HUES6 (cell line): ENCODE measurements around the gene VASN.

Experiments used
- H3K27ac ChIP-seq: 2 replicates; pipeline ENCODE4 v1.7.0; 2013; ENCODE audit warnings: low read depth, mild to moderate bottlenecking, low read length, inconsistent platforms
- H3K27me3 ChIP-seq: 2 replicates; pipeline ENCODE4 v1.6.1; 2013; ENCODE audit warnings: low read length; ENCODE audit not compliant: control insufficient read depth, insufficient read depth
- H3K36me3 ChIP-seq: 2 replicates; pipeline ENCODE4 v1.6.1; 2013; ENCODE audit warnings: low read length; ENCODE audit not compliant: control insufficient read depth, insufficient read depth
- H3K4me1 ChIP-seq: 2 replicates; pipeline ENCODE4 v1.6.1; 2013; ENCODE audit warnings: low read length; ENCODE audit not compliant: control insufficient read depth, insufficient read depth
- H3K4me3 ChIP-seq: 2 replicates; pipeline ENCODE4 v1.5.1; 2013; ENCODE audit warnings: low read depth, low read length
- H3K9ac ChIP-seq: one replicate; pipeline ENCODE4 v1.6.1; 2013; ENCODE audit warnings: mild to moderate bottlenecking, low read length
- H3K9me3 ChIP-seq: 2 replicates; pipeline ENCODE4 v1.6.1; 2013; ENCODE audit warnings: low read depth, low read length; ENCODE audit not compliant: control insufficient read depth, insufficient read depth

VASN gene

DNA sequence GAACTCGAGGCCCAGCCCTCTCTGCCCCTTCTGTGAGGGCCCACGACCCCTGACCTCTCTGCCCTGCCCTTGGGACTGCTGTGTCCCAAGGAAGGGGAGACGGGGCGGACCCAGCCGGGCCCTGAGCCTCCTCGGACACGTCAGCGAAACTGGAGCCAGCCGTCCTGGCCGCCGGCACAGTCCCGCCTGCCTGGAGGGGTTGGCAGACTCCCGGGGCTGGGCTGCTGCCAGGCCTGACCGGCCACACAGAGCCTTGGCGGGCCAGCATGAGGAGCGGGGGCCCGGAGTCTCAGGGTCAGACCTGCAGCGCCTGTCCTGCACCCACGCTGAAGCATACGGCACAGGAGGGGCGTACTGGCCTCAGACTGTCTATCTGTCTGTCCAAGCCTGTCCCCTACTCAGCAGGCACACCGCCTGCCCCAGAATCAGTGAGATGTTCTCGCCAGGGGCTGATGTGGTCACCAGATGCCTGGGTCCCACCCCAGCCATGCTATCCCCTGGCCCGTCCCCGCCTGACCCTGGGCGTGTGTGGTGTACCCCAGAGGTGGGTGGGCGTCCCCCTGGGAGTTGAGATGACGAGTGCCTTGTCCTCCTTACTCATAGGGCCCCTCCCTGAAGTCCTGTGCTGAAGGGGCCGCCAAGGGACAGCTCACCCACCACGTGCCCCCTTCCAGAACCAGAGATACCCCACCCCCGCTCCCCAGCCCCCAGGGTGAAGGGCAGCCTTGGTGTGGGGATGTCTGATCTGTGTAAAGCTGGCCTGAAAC is 4.7 kb downstream of the VASN start:
- Histone ChIP-seq H3K27ac (peak overlapping the region; percentile 31; the same call in 1 of the 2 replicates), H3K4me3 (no peak overlapping the region), H3K9me3 (no peaks in the 10 kb centered on the region), H3K4me1 (peaks cover 71% of the 10 kb centered on the region), H3K27me3 (no peaks in the 10 kb centered on the region), H3K9ac (peak overlapping the region; percentile 38), H3K36me3 (peaks cover 5% of the 10 kb centered on the region; the same call in 1 of the 2 replicates)

DNA sequence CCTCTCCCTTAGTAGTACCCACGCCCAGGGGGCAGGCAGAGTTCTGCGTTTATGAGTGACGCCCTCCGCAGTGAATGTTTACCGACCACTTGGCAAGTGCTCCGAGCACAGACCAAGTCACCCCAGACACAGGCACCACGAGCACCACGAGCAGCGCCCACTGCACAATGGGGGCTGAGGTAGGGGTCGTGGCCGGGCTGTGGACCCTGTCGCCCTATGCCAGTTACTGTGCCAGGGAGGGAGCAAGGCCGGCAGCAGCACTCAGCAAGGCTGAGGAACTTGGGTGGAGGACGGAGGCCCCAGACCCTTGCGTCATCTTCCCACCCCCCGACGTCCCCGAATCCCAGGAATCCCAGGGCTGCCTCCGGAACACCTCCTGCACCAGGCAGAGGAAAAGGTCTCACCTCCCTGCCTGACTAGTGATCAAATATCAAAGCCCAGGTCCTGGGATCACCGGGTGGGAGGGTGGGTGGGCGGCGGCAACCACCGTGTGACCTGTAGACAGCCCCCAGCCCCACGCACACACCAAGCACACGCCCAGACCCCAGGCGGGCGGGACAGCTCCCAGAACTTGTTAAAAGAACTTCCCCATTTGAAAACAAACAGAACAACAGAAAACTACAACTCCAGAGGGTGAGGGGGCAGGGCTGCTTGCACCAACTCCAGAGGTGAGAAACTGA is 5.4 kb downstream of the VASN start:
- Histone ChIP-seq H3K4me1 (peaks cover 69% of the 10 kb centered on the region), H3K27ac (peak overlapping the region; percentile 31; the same call in 1 of the 2 replicates), H3K4me3 (no peak overlapping the region), H3K27me3 (no peaks in the 10 kb centered on the region), H3K36me3 (peaks cover 7% of the 10 kb centered on the region), H3K9me3 (no peaks in the 10 kb centered on the region), H3K9ac (peak overlapping the region; percentile 38)

DNA sequence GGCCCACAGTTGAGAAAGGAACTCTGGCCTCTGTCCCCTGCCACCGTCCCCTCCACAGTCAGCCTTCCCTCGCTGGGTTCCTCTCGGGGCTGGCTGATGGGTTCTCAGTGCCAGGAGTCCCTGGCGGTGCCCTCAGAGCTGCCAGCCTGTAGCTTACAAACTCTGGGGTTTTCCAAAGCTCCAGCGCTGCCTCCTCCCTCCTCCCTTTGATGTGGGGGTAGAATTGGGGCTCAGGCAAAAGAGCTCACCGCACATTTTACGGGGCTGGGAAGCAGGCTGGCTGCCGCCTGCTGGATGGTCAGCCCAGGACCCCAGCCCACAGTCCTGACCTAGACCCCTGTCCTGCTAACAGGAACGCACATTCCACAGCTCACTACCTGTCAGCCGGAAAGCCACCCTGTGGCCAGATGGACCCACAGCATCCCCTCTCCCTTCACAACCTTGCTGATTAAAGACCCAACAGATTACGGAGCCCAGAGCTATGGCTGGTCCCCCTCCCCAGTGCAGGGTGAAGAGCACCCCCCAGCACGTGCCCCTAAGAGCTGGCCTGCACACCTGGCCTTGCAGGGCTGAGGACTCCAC is 6.0 kb downstream of the VASN start:
- H3K27ac ChIP-seq = no peak overlapping the region
- H3K4me3 ChIP-seq = no peak overlapping the region
- H3K9ac ChIP-seq = no peak overlapping the region
- H3K9me3 ChIP-seq = no peaks in the 10 kb centered on the region
- H3K4me1 ChIP-seq = peaks cover 66% of the 10 kb centered on the region
- peaks cover 10% of the 10 kb centered on the region for H3K36me3 ChIP-seq
- no peaks in the 10 kb centered on the region for H3K27me3 ChIP-seq

DNA sequence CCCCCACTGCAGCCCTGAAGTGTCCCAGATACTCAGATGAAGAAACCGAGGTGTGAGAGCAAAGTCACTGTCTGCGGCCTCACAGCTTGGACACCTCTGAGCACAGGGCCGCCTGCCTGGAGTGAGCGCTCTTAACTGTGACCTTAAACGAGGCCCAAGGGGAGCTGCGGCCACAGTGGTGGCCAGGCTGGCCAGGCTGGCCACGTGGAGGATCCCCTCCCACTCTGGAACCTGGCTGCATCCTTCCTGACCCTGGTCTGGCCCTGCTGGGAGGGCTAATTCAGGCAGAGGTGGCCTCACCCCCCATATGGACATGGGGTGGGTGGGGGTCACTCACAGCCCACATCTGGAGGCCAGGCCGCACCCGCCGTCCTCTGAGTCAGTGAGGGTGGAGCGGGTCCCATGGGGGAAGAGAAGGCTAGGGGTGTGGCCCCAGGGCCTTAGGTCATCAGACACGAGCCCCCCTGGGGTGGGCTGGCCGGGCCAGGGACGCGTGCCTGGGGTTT is 6.6 kb downstream of the VASN start:
- H3K36me3 ChIP-seq = peaks cover 13% of the 10 kb centered on the region
- no peak overlapping the region for H3K9ac ChIP-seq
- peaks cover 60% of the 10 kb centered on the region for H3K4me1 ChIP-seq
- H3K4me3 ChIP-seq = no peak overlapping the region
- no peaks in the 10 kb centered on the region for H3K9me3 ChIP-seq
- H3K27ac ChIP-seq = no peak overlapping the region
- no peaks in the 10 kb centered on the region for H3K27me3 ChIP-seq

DNA sequence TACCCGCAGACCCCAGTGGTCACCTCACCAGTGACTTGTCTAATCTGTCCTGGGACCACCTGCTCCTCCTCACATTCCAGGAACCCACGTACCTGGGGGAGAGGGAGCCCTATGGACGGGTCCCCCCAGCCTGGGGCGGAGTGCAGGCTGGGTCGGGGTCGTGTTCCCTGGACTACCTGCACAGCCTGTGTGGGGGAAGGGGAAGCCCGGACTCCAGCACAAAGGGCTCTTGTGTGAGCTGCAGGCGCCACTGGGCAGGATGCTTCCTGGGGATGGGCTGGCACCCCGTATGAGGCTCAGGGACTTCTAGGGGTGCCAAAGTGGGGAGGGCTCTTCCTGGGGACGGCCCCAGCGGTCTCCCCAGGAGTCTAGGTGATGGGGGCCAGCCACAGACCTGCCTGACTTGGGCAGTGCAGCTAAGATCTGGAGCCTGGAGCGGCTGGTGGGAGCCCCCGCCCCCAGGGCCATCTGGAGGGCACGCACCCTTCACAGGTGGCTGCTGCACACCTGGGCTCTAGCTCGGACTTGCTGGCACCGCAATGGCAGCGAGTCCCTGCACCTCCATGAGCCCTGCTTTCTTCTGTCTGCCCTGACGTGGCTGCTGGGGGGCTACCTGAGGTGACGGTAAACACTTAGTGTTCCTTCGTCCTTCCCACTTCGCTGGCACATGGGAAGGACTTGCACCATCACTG is 7.5 kb downstream of the VASN start:
- Histone ChIP-seq H3K4me1 (peaks cover 52% of the 10 kb centered on the region), H3K36me3 (peaks cover 13% of the 10 kb centered on the region), H3K9ac (no peak overlapping the region), H3K4me3 (no peak overlapping the region), H3K27me3 (no peaks in the 10 kb centered on the region), H3K27ac (no peak overlapping the region), H3K9me3 (no peaks in the 10 kb centered on the region)

DNA sequence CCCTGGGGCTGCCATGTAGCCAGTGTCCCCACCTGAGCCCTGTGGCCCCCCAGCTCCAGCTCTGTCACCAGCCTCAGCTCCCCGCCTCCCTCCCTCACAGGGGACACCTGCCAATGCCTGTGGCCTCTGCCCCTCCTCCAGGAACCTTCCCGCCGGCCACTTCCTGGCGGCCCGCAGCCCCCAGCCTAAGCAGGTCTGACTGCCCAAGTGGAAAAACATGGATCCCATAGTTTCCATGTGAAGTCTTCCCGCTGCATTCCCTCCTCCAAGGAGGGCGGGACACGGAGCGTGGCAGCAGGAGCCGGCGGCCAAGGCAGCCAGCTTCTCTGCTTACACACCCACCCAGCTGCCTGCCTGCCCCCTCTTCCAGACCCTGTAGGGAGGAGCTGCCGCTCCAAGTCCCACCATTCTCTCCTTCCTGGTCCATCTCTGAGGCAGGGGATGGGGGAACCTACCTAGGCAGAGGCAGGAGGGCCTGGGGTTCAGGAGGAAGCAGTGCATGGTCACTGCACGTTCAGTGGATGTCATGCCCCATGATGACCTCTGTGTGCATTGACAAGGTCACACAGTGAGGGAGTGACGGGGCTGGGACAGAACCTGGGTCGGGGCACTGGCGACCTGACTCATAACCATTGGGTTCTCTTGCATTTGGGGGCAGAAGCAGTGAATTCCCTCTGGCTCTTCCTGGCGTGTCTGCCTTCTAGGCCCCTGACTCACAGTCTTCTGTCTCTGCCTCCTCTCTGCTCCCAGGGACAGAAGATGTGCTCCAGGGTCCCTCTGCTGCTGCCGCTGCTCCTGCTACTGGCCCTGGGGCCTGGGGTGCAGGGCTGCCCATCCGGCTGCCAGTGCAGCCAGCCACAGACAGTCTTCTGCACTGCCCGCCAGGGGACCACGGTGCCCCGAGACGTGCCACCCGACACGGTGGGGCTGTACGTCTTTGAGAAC is 8.7 kb downstream of the VASN start:
- H3K4me3 ChIP-seq = no peak overlapping the region
- no peaks in the 10 kb centered on the region for H3K27me3 ChIP-seq
- peaks cover 13% of the 10 kb centered on the region for H3K36me3 ChIP-seq
- no peak overlapping the region for H3K27ac ChIP-seq
- peak overlapping the region; percentile 24 for H3K9ac ChIP-seq
- peaks cover 41% of the 10 kb centered on the region for H3K4me1 ChIP-seq
- H3K9me3 ChIP-seq = no peaks in the 10 kb centered on the region

DNA sequence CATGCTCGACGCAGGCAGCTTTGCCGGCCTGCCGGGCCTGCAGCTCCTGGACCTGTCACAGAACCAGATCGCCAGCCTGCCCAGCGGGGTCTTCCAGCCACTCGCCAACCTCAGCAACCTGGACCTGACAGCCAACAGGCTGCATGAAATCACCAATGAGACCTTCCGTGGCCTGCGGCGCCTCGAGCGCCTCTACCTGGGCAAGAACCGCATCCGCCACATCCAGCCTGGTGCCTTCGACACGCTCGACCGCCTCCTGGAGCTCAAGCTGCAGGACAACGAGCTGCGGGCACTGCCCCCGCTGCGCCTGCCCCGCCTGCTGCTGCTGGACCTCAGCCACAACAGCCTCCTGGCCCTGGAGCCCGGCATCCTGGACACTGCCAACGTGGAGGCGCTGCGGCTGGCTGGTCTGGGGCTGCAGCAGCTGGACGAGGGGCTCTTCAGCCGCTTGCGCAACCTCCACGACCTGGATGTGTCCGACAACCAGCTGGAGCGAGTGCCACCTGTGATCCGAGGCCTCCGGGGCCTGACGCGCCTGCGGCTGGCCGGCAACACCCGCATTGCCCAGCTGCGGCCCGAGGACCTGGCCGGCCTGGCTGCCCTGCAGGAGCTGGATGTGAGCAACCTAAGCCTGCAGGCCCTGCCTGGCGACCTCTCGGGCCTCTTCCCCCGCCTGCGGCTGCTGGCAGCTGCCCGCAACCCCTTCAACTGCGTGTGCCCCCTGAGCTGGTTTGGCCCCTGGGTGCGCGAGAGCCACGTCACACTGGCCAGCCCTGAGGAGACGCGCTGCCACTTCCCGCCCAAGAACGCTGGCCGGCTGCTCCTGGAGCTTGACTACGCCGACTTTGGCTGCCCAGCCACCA is 9.7 kb downstream of the VASN start:
- Histone ChIP-seq H3K27ac (no peak overlapping the region), H3K36me3 (peaks cover 13% of the 10 kb centered on the region), H3K27me3 (no peaks in the 10 kb centered on the region), H3K4me1 (peaks cover 34% of the 10 kb centered on the region), H3K9ac (no peak overlapping the region), H3K4me3 (no peak overlapping the region), H3K9me3 (no peaks in the 10 kb centered on the region)

DNA sequence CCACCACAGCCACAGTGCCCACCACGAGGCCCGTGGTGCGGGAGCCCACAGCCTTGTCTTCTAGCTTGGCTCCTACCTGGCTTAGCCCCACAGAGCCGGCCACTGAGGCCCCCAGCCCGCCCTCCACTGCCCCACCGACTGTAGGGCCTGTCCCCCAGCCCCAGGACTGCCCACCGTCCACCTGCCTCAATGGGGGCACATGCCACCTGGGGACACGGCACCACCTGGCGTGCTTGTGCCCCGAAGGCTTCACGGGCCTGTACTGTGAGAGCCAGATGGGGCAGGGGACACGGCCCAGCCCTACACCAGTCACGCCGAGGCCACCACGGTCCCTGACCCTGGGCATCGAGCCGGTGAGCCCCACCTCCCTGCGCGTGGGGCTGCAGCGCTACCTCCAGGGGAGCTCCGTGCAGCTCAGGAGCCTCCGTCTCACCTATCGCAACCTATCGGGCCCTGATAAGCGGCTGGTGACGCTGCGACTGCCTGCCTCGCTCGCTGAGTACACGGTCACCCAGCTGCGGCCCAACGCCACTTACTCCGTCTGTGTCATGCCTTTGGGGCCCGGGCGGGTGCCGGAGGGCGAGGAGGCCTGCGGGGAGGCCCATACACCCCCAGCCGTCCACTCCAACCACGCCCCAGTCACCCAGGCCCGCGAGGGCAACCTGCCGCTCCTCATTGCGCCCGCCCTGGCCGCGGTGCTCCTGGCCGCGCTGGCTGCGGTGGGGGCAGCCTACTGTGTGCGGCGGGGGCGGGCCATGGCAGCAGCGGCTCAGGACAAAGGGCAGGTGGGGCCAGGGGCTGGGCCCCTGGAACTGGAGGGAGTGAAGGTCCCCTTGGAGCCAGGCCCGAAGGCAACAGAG is 10.5 kb downstream of the VASN start:
- no peak overlapping the region for H3K27ac ChIP-seq
- no peak overlapping the region for H3K9ac ChIP-seq
- peaks cover 13% of the 10 kb centered on the region for H3K36me3 ChIP-seq

DNA sequence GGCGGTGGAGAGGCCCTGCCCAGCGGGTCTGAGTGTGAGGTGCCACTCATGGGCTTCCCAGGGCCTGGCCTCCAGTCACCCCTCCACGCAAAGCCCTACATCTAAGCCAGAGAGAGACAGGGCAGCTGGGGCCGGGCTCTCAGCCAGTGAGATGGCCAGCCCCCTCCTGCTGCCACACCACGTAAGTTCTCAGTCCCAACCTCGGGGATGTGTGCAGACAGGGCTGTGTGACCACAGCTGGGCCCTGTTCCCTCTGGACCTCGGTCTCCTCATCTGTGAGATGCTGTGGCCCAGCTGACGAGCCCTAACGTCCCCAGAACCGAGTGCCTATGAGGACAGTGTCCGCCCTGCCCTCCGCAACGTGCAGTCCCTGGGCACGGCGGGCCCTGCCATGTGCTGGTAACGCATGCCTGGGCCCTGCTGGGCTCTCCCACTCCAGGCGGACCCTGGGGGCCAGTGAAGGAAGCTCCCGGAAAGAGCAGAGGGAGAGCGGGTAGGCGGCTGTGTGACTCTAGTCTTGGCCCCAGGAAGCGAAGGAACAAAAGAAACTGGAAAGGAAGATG is 11.2 kb downstream of the VASN start:
- Histone ChIP-seq H3K9ac (no peak overlapping the region), H3K4me3 (no peak overlapping the region), H3K27ac (no peak overlapping the region), H3K36me3 (peaks cover 16% of the 10 kb centered on the region), H3K9me3 (no peaks in the 10 kb centered on the region), H3K27me3 (no peaks in the 10 kb centered on the region), H3K4me1 (peaks cover 24% of the 10 kb centered on the region; the same call in 1 of the 2 replicates)

More for the DNA sequence above, 10.5 kb downstream of the VASN start:
- Histone ChIP-seq H3K4me1 (peaks cover 28% of the 10 kb centered on the region), H3K27me3 (no peaks in the 10 kb centered on the region), H3K9me3 (no peaks in the 10 kb centered on the region), H3K4me3 (no peak overlapping the region)
